HG02678 (cell line): ENCODE data around the gene XRCC5.

Source experiments
- ATAC-seq: cut with Tn5 transposase; IDR thresholded peaks from one replicate; pipeline ENCODE4 v1.9.1; 2021; ENCODE audit warnings: mild to moderate bottlenecking, moderate library complexity; ENCODE audit not compliant: unreplicated experiment

XRCC5 gene

GRCh38 chr2:216151313-216152025 is 42.3 kb downstream of the XRCC5 start:
- ATAC-seq = no peak

DNA sequence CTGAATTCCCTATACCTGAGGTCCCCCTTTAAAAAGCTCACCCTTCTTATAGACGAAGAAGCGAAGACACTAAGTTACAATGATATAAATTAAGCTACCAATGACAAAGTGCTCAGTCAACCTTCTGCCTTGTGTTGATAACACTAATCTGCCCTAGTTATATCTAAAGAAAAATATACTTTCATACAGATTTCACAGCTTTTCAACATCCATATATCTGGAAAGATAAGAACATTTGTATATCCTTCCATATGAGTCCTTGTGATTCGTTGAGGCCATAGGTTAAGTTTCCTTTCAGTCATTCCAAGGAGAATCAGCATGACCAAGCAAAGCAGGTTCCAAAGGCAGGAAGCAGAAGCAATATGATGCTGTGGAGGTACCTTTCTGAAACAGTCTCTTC is 46.8 kb downstream of the XRCC5 start:
- no peak for ATAC-seq

DNA sequence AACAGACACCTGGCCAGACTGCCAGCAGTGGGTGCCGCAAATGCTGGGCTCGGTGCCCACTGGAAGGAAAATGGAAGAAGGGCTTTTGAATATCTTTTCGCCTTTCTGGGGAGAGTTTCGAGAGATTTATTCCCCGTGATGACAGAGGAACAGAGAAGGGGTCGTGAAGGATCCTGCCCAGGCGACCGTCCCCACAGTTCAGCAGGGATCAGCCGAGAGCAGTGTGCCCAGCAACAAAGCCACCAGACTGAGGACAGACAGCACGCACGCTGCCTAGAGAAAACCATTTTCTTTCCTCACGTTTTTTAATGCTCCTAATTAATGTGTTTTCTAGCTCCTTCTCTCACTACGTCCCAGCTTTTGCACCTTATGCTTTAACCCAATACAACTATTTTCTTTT is 47.7 kb downstream of the XRCC5 start:
- no peak for ATAC-seq

DNA sequence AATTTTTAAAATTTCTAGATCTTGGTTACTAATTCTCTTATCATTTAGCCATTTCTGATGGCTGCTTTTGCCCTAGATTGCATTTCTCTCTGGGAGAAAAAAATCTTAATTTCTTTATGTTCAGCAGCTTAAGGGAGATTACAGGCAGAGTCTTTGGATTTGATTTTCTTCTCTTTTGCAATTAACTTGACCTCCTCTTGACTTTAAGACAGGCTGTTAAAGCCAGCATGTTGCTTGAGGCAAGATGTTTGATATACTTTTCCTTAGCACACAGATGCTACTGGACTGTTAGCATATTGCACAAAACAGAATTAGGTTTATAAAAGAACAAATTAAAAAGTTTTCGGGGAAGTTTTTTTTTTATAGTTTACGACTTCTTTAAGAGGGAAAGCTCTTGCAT is 50.0 kb downstream of the XRCC5 start:
- no peak for ATAC-seq

GRCh38 chr2:216159646-216160045 is 50.5 kb downstream of the XRCC5 start:
- no peak for ATAC-seq

GRCh38 chr2:216160786-216161185 is 51.6 kb downstream of the XRCC5 start:
- no peak for ATAC-seq

- no peak for ATAC-seq
Observed at GRCh38 chr2:216161967-216162366, 52.8 kb downstream of the XRCC5 start.

GRCh38 chr2:216163518-216163917 is 54.4 kb downstream of the XRCC5 start:
- no peak for ATAC-seq

- ATAC-seq = no peak
Observed at GRCh38 chr2:216164087-216164486, 54.9 kb downstream of the XRCC5 start.

- ATAC-seq = no peak
Observed at GRCh38 chr2:216164576-216164975, 55.4 kb downstream of the XRCC5 start.

GRCh38 chr2:216165711-216166110 is 56.6 kb downstream of the XRCC5 start:
- ATAC-seq = no peak

- ATAC-seq = no peak
Observed at GRCh38 chr2:216169087-216169486, 59.9 kb downstream of the XRCC5 start.

DNA sequence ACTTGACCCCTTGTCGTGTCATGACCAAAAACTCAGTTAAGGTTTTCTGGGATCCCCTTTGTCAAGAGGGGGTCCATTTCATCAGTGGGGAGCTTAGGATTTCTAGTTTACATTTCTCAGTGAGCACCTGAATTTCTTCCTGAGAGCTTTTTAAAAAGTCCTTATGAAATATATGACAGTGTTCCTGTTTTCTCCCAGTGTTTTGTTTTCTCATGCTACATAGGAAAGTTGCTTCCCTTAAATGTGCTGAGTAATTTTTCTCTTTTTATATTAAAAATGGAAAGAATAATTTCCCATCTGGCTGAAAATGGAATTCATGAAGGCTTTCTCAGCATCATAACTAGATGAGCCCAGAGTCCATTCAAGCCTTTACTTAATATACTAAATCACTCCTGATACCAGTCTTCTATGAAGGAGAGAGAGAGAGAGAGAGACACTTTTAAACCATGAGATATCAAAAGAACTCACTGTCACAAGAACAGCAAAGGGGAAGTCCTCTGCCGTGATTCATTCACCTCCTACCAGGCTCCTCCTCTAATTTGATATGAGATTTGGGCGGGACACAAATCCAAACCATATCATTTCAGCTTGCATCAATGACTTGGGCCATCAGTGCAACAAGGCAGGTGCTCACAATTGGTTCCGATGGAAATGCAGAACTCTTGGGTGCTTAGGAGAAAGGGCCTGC is 61.1 kb downstream of the XRCC5 start:
- ATAC-seq = no peak

DNA sequence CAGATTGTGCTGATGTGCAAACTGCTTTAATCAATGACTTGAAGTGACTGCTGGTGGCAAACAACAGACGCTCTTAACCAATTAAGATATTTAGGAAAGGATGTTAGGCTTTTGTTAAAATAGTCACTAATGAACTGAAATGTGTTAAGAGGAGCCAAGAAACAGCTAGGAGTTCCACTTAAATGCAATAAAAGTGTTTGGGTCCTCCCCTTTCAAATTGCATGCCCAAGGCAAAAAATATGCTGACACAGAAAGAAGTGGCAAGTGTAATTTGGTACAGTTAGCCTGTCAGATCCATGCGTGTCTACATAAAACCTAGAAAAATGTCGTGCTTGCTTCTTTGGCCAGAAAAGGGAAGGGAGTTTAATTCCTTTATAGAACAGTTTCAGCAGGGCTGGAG is 61.9 kb downstream of the XRCC5 start:
- no peak for ATAC-seq

DNA sequence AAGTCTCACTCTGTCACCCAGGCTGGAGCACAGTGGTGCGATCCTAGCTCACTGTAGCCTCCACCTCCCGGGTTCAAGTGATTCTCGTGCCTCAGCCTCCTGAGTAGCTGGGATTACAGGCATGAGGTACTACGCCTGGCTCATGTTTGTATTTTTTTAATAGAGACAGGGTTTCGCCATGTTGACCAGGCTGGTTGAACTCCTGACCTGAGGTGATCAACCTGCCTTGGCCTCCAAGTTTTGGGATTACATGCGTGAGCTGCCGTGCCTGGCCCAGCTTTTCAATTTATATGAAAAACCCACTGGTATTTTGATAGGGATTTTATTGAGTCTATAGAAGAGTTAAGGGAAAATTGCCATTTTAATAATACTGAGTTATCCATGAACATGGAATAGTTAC is 63.3 kb downstream of the XRCC5 start:
- no peak for ATAC-seq

GRCh38 chr2:216179015-216179414 is 69.9 kb downstream of the XRCC5 start:
- ATAC-seq = no peak

DNA sequence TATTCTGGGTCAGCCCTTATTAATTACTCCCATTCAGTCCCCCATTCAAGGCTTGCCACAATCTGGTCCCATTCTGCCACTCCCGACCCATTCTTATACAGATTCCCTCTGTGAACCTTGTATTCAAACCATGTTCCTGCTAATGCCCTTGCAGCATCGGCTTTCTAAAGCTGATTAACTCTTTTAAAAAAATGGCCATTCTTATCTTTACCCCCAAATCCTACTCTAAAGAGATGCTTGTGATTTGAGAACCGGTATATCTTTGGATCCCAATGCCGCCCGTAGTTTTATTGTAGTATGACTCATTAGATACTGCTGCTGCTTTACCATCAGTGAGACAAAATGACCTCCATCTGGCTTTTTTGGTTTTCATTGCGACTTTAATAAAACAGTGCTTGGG is 72.2 kb downstream of the XRCC5 start:
- ATAC-seq = no peak

DNA sequence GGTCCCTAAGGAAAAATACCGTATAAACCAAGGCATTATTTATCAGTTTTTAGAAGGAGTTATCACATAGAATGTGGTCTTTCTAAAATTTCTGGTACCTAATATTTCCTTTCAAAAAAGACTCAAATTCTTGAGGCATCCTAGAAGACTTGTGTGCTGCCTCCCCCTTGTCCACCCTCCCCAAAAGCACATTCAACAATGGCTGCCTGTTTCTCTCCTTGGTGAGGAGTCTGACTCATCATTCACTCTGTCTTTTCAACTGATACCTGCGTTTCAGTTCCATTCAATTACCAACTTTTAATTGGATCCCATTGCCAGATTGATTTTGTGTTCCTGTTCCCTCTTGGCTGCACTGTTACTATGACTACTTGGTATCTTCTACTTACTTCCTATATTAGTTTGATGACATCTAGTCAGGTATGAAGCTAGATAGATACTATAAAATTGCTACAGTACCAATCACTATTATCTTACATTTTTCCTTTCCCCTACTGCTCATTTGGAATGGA is 72.9 kb downstream of the XRCC5 start:
- ATAC-seq = no peak

- ATAC-seq = peak; percentile 44
Observed at GRCh38 chr2:216183462-216183861, 74.3 kb downstream of the XRCC5 start.

- ATAC-seq = no peak
Observed at GRCh38 chr2:216188559-216188850, 79.4 kb downstream of the XRCC5 start.

DNA sequence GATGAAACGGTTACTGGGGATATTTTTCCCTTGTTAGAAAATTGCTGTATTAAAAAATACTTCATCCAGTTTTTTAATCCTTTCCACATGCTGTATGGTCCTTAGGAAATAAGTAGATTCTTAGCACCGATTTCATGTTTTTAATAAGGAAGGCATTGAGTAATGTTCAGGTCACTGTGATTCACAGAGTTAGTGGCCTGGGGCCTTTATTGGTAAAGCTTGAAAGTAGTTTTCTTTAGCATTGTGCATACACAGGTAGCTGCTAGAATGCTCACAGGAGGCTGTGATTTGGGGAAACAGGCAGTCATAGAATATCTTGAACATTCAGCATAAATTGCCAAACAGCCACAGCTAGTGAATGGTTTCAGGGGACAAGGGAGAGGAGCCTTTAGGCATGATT is 79.8 kb downstream of the XRCC5 start:
- no peak for ATAC-seq

DNA sequence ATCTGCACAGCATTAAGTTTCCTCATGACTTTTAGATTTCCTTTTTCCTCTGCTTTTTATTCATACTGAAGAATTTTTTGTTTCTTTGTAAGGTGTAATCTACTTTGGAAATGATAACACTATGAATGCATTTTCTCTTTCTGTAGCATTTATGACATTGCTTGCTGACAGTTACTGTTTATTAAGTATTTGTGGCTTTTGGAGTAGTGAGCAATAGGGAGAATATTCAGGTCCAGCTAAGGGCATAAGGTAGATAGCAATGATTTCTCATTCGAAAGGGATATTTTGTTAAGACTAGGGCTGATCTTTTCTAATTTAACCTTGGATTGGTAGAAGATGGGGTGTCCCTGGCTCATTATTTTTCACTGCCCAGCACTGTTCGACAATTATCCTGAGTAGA is 80.3 kb downstream of the XRCC5 start:
- no peak for ATAC-seq

- ATAC-seq = no peak
Observed at GRCh38 chr2:216192181-216192580, 83.0 kb downstream of the XRCC5 start.
